ENCODE data around the gene GMEB2.
A peak's percentile ranks its signal among the peaks of the same experiment; 100 is the strongest.

Gene GMEB2

DNA sequence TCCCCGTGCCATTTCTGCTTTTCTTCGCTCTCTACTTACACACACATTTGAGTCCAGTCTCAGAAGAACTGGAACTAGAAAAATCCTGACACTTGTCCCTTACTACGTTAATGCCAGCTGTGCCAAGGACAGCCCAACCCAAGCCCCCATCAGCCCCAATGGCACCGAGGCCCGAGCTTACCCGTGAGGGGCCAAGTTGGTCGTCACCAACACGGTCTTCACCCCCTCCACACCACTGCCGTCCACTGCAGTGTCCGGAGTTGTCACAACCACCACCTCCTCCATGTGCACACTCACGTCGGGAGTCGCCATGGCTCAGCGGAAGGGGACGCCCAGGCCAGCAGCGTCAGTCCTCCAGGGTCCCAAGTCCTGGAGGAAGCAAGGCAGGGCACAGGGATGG is 7.8 kb downstream of the GMEB2 start:
- WGBS, 2 donors (ENCODE audit: extremely low coverage in 2 of 2, insufficient read length in 2 of 2, insufficient replicate concordance in 1 of 2): no CpG with 5 or more reads among the region's 16 CpGs
- peaks cover 27 to 61% of the 10 kb centered on the region in 2 donors for H3K36me3 ChIP-seq (replicated peaks in 1 of 2; ENCODE audit: control insufficient read depth in 2 of 2, insufficient read depth in 2 of 2, low read length in 2 of 2)

DNA sequence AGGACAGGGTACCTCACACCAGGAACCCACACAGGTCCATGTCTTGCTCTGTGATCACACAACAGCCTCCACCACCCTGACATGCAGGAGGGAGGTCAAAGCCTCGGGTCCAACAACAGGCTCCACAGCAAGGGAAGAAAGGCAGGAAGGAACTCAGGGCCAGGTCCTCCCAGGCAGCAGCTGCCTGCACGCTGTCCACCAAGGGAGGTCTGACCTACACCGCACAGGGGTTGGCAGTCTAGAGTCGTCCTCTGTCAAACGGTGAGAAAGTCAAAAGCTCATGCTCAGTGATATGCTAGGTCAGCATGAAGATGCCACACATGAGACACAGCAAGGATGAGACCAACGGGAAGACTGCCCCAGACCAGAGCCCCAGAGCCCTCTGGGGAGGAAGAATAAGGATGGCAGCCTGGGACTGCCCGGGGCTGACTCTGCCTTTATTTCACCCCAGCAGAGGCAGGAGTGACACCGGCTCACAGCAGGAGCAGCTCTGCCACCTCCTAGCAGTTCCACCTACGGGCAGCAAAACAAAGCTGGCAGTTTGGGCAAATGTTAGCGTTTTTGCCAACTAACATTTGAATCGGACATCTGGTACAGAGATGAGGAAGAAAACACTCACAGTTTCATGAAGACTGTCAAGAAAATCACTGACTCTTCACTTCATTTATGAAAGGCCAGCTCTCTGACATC is 8.5 kb downstream of the GMEB2 start:
- no peaks in the 10 kb centered on the region for H3K27me3 ChIP-seq (ENCODE audit: control insufficient read depth in 3 of 3, insufficient read depth in 3 of 3, low read depth in 1 of 3, low read length in 3 of 3)

More for the DNA sequence above, 7.8 kb downstream of the GMEB2 start:
- Histone ChIP-seq H2AFZ (ENCODE audit: low read length) (no peak overlapping the region), H2BK5ac (ENCODE audit: low read length) (no peak overlapping the region), H2BK12ac (ENCODE audit: low read length) (no peak overlapping the region), H3K79me1 (ENCODE audit: low read depth, low read length) (peaks cover 5% of the 10 kb centered on the region), H3K14ac (ENCODE audit: low read length) (no peak overlapping the region), H3K9ac (ENCODE audit: low read depth, low read length, poor library complexity) (peak overlapping the region; percentile 32), H2BK120ac (ENCODE audit: low read depth, low read length) (no peak overlapping the region), H3K4ac (ENCODE audit: low read length) (peak overlapping the region; percentile 45), H3K9me3 (replicated peaks in 1 of 2; ENCODE audit: control insufficient read depth in 2 of 2, insufficient read depth in 1 of 2, low read depth in 1 of 2, low read length in 2 of 2) (peaks cover 5 to 17% of the 10 kb centered on the region in 2 donors), H4K91ac (ENCODE audit: low read depth, low read length, poor library complexity) (no peak overlapping the region), H3K18ac (ENCODE audit: low read length) (no peak overlapping the region), H3K23ac (ENCODE audit: low read depth, low read length, poor library complexity) (no peak overlapping the region), H4K8ac (ENCODE audit: low read depth, low read length) (no peak overlapping the region), H3K27ac (replicated peaks; ENCODE audit: low read length) (no peak overlapping the region), H3K4me1 (ENCODE audit: control insufficient read depth in 2 of 2, insufficient read depth in 1 of 2, low read depth in 1 of 2, low read length in 2 of 2) (no peaks in the 10 kb centered on the region), H2BK15ac (ENCODE audit: low read length) (no peak overlapping the region), H3K4me2 (ENCODE audit: insufficient read depth, low read length, poor library complexity, severe bottlenecking) (no peak overlapping the region), H2AK5ac (ENCODE audit: low read depth, low read length) (no peak overlapping the region), H3K27me3 (ENCODE audit: control insufficient read depth in 3 of 3, insufficient read depth in 3 of 3, low read depth in 1 of 3, low read length in 3 of 3) (no peaks in the 10 kb centered on the region), H3K4me3 (ENCODE audit: low read length in 2 of 2) (peak overlapping the region in 1 of 2 donors; percentile 36)
- DNase-seq (ENCODE audit: low spot score): no peak

DNA sequence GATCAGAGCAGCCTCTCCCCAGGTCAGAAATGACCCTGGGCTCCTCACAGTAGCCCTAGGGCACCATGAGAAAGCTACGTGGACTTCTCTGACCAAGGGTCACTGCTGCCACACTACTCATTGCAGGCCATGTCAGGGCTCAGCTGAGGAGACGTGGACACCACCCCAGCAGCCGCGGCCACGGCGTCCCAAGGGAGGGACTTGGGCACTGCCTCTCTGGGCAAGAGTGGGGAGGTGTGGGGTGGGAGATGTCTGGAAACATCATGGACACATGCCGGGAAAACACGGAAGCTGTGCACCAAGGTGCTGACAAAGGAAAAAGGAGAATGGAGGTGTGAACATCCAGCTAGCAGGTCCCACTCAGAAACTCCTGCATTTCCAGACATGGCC is 9.0 kb downstream of the GMEB2 start:
- Histone ChIP-seq H3K27me3 (ENCODE audit: control insufficient read depth in 3 of 3, insufficient read depth in 3 of 3, low read depth in 1 of 3, low read length in 3 of 3) (no peaks in the 10 kb centered on the region), H3K36me3 (replicated peaks in 1 of 2; ENCODE audit: control insufficient read depth in 2 of 2, insufficient read depth in 2 of 2, low read length in 2 of 2) (peaks cover 29 to 64% of the 10 kb centered on the region in 2 donors), H3K4me1 (ENCODE audit: control insufficient read depth in 2 of 2, insufficient read depth in 1 of 2, low read depth in 1 of 2, low read length in 2 of 2) (no peaks in the 10 kb centered on the region), H3K14ac (ENCODE audit: low read length) (no peak overlapping the region), H4K8ac (ENCODE audit: low read depth, low read length) (no peak overlapping the region), H3K18ac (ENCODE audit: low read length) (no peak overlapping the region), H2AFZ (ENCODE audit: low read length) (no peak overlapping the region), H2BK12ac (ENCODE audit: low read length) (no peak overlapping the region), H2BK120ac (ENCODE audit: low read depth, low read length) (no peak overlapping the region), H3K4me2 (ENCODE audit: insufficient read depth, low read length, poor library complexity, severe bottlenecking) (no peak overlapping the region), H4K91ac (ENCODE audit: low read depth, low read length, poor library complexity) (no peak overlapping the region), H3K4ac (ENCODE audit: low read length) (no peak overlapping the region), H3K23ac (ENCODE audit: low read depth, low read length, poor library complexity) (no peak overlapping the region), H2BK15ac (ENCODE audit: low read length) (no peak overlapping the region), H3K9me3 (replicated peaks in 1 of 2; ENCODE audit: control insufficient read depth in 2 of 2, insufficient read depth in 1 of 2, low read depth in 1 of 2, low read length in 2 of 2) (peaks cover 5 to 17% of the 10 kb centered on the region in 2 donors), H3K4me3 (ENCODE audit: low read length in 2 of 2) (no peak overlapping the region), H2BK5ac (ENCODE audit: low read length) (peak overlapping the region; percentile 3), H3K79me1 (ENCODE audit: low read depth, low read length) (peaks cover 5% of the 10 kb centered on the region), H2AK5ac (ENCODE audit: low read depth, low read length) (no peak overlapping the region), H3K9ac (ENCODE audit: low read depth, low read length, poor library complexity) (no peak overlapping the region), H3K27ac (replicated peaks; ENCODE audit: low read length) (no peak overlapping the region)
- DNase-seq (ENCODE audit: low spot score): no peak
- no CpG with 5 or more reads among the region's 8 CpGs for WGBS, 2 donors (ENCODE audit: extremely low coverage in 2 of 2, insufficient read length in 2 of 2, insufficient replicate concordance in 1 of 2)

More for the DNA sequence above, 8.5 kb downstream of the GMEB2 start:
- no peak overlapping the region for H3K27ac ChIP-seq (replicated peaks; ENCODE audit: low read length)
- no peak overlapping the region for H2BK12ac ChIP-seq (ENCODE audit: low read length)
- no peak overlapping the region for H3K4ac ChIP-seq (ENCODE audit: low read length)
- H2AFZ ChIP-seq (ENCODE audit: low read length): no peak overlapping the region
- no peak overlapping the region for H2BK120ac ChIP-seq (ENCODE audit: low read depth, low read length)
- H2BK15ac ChIP-seq (ENCODE audit: low read length): no peak overlapping the region
- no peak overlapping the region for H3K9ac ChIP-seq (ENCODE audit: low read depth, low read length, poor library complexity)
- no peak overlapping the region for H3K4me3 ChIP-seq (ENCODE audit: low read length in 2 of 2)
- peaks cover 5 to 17% of the 10 kb centered on the region in 2 donors for H3K9me3 ChIP-seq (replicated peaks in 1 of 2; ENCODE audit: control insufficient read depth in 2 of 2, insufficient read depth in 1 of 2, low read depth in 1 of 2, low read length in 2 of 2)
- H2AK5ac ChIP-seq (ENCODE audit: low read depth, low read length): no peak overlapping the region
- no peak overlapping the region for H3K4me2 ChIP-seq (ENCODE audit: insufficient read depth, low read length, poor library complexity, severe bottlenecking)
- no peak for DNase-seq (ENCODE audit: low spot score)
- no peak overlapping the region for H4K91ac ChIP-seq (ENCODE audit: low read depth, low read length, poor library complexity)
- H3K79me1 ChIP-seq (ENCODE audit: low read depth, low read length): peaks cover 5% of the 10 kb centered on the region
- H3K23ac ChIP-seq (ENCODE audit: low read depth, low read length, poor library complexity): peak overlapping the region; percentile 61
- no peak overlapping the region for H2BK5ac ChIP-seq (ENCODE audit: low read length)
- no peak overlapping the region for H3K14ac ChIP-seq (ENCODE audit: low read length)
- no peaks in the 10 kb centered on the region for H3K4me1 ChIP-seq (ENCODE audit: control insufficient read depth in 2 of 2, insufficient read depth in 1 of 2, low read depth in 1 of 2, low read length in 2 of 2)
- no peak overlapping the region for H3K18ac ChIP-seq (ENCODE audit: low read length)
- H4K8ac ChIP-seq (ENCODE audit: low read depth, low read length): no peak overlapping the region
- no CpG with 5 or more reads among the region's 11 CpGs for WGBS, 2 donors (ENCODE audit: extremely low coverage in 2 of 2, insufficient read length in 2 of 2, insufficient replicate concordance in 1 of 2)
- H3K36me3 ChIP-seq (replicated peaks in 1 of 2; ENCODE audit: control insufficient read depth in 2 of 2, insufficient read depth in 2 of 2, low read length in 2 of 2): peaks cover 29 to 66% of the 10 kb centered on the region in 2 donors

DNA sequence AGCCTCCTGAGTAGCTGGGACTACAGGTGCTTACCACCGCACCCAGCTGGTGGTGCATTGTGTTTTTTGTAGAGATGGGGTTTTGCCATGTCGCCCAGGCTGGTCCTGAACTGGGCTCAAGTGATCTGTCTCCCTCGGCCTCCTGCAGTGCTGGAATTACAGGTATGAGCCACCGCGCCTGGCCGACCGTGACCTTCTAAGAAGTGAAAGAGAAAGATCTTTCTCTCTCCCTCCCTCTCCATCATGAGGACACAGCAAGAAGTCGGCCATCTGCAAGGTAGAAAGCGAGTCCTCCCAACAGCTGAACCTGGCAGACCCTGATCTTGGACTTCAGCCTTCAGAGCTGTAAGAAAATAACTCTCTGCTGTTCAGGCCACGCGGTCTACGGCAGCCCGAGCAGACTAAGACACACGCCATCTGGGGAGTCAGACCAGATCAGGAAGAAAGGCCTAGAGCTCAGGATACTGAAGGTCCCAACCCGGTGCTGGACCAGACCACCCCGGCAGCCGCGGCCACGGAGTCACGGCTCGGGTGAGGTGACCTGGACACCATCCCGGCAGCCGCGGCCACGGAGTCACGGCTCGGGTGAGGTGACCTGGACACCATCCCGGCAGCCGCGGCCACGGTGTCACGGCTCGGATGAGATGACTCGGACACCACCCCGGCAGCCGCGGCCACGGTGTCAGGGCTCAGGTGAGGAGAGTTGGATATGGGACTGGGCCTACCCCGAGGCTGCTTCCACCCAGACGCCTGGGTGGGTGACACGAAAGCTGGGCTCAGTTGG is 9.6 kb downstream of the GMEB2 start:
- Histone ChIP-seq H3K23ac (ENCODE audit: low read depth, low read length, poor library complexity) (no peak overlapping the region), H3K9ac (ENCODE audit: low read depth, low read length, poor library complexity) (no peak overlapping the region), H3K27ac (replicated peaks; ENCODE audit: low read length) (no peak overlapping the region), H3K18ac (ENCODE audit: low read length) (no peak overlapping the region), H3K27me3 (ENCODE audit: control insufficient read depth in 3 of 3, insufficient read depth in 3 of 3, low read depth in 1 of 3, low read length in 3 of 3) (no peaks in the 10 kb centered on the region), H3K4ac (ENCODE audit: low read length) (no peak overlapping the region), H4K8ac (ENCODE audit: low read depth, low read length) (no peak overlapping the region), H3K14ac (ENCODE audit: low read length) (no peak overlapping the region), H2BK12ac (ENCODE audit: low read length) (no peak overlapping the region), H3K79me1 (ENCODE audit: low read depth, low read length) (peaks cover 5% of the 10 kb centered on the region), H2BK15ac (ENCODE audit: low read length) (no peak overlapping the region), H4K91ac (ENCODE audit: low read depth, low read length, poor library complexity) (no peak overlapping the region), H3K9me3 (replicated peaks in 1 of 2; ENCODE audit: control insufficient read depth in 2 of 2, insufficient read depth in 1 of 2, low read depth in 1 of 2, low read length in 2 of 2) (peaks cover 5 to 17% of the 10 kb centered on the region in 2 donors), H2BK120ac (ENCODE audit: low read depth, low read length) (no peak overlapping the region), H3K4me2 (ENCODE audit: insufficient read depth, low read length, poor library complexity, severe bottlenecking) (no peak overlapping the region), H2AK5ac (ENCODE audit: low read depth, low read length) (no peak overlapping the region), H2BK5ac (ENCODE audit: low read length) (peak overlapping the region; percentile 3), H3K4me1 (ENCODE audit: control insufficient read depth in 2 of 2, insufficient read depth in 1 of 2, low read depth in 1 of 2, low read length in 2 of 2) (no peaks in the 10 kb centered on the region), H3K36me3 (replicated peaks in 1 of 2; ENCODE audit: control insufficient read depth in 2 of 2, insufficient read depth in 2 of 2, low read length in 2 of 2) (peaks cover 29 to 63% of the 10 kb centered on the region in 2 donors), H2AFZ (ENCODE audit: low read length) (no peak overlapping the region), H3K4me3 (ENCODE audit: low read length in 2 of 2) (no peak overlapping the region)
- WGBS, 2 donors (ENCODE audit: extremely low coverage in 2 of 2, insufficient read length in 2 of 2, insufficient replicate concordance in 1 of 2): no CpG with 5 or more reads among the region's 41 CpGs
- no peak for DNase-seq (ENCODE audit: low spot score)

All from neuronal stem cell (in vitro differentiated cells).